ENCODE measurements around the gene CAPN10.

CAPN10 gene

GRCh38 chr2:240646176-240646899 is 59.8 kb downstream of the CAPN10 start:
- no peak overlapping the region for H3K4me3 ChIP-seq (replicated peaks in 1 of 2; ENCODE audit: low read depth in 2 of 2, low read length in 2 of 2)
- TF ChIP-seq CTCF (IDR thresholded peaks at IDR 0.05; ENCODE audit: low read depth, low read length) = no peak
- no peak for DNase-seq (ENCODE audit: low read depth in 2 of 2)

GRCh38 chr2:240646900-240647502 is 60.5 kb downstream of the CAPN10 start:
- no peak for DNase-seq (ENCODE audit: low read depth in 2 of 2)
- no peak overlapping the region for H3K4me3 ChIP-seq (replicated peaks in 1 of 2; ENCODE audit: low read depth in 2 of 2, low read length in 2 of 2)
- TF ChIP-seq CTCF (IDR thresholded peaks at IDR 0.05; ENCODE audit: low read depth, low read length) = no peak

- TF ChIP-seq CTCF (IDR thresholded peaks at IDR 0.05; ENCODE audit: low read depth, low read length) = no peak
- no peak for DNase-seq (ENCODE audit: low read depth in 2 of 2)
Observed at GRCh38 chr2:240647503-240648154, 61.1 kb downstream of the CAPN10 start.

GRCh38 chr2:240648155-240648649 is 61.7 kb downstream of the CAPN10 start:
- no peak for TF ChIP-seq CTCF (IDR thresholded peaks at IDR 0.05; ENCODE audit: low read depth, low read length)
- H3K4me3 ChIP-seq (replicated peaks in 1 of 2; ENCODE audit: low read depth in 2 of 2, low read length in 2 of 2) = no peak overlapping the region
- no peak for DNase-seq (ENCODE audit: low read depth in 2 of 2)

More at GRCh38 chr2:240647503-240648154, 61.1 kb downstream of the CAPN10 start:
- no peak overlapping the region for H3K4me3 ChIP-seq (replicated peaks in 1 of 2; ENCODE audit: low read depth in 2 of 2, low read length in 2 of 2)
